Measurements from ENCODE around the gene INPP5K.
A peak's percentile ranks its signal among the peaks of the same experiment; 100 is the strongest.

INPP5K gene

DNA sequence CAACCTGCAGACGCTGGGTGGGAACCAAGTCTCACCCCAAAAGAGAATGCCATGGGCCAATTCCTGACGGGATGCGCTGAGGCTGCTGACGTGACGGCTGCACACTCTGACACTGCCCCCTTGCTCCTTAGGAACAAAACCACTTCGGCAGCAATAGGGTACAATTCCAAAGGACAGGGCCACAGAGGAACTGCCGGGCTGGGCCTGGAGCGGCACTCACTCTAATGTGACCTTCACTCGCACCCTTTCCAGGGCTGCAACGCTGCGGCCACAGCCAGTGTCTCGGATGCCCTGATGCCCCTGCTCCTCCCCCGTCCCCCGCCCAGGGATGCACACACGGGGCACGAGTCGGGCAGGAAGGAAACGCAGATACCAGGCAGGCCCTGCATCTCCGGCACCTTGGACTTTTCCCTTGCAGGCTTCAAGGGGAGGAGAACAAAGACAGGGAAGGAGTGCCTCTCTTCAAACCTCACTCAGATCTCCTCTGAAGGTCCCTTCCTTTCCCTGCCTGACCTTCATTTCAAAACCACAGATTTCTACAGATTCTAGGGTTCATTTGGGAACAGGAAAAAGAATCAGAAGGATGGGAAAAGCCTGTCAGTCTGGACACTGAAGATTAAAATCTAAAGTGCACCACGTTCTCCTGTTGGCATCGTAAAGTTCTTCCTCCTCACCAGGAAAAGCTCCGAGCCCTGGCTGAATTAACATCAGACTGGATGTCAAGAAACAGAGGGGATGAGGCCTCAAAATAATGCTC lies 43.9 kb upstream of the INPP5K start:
- TF ChIP-seq, protein P1, sequence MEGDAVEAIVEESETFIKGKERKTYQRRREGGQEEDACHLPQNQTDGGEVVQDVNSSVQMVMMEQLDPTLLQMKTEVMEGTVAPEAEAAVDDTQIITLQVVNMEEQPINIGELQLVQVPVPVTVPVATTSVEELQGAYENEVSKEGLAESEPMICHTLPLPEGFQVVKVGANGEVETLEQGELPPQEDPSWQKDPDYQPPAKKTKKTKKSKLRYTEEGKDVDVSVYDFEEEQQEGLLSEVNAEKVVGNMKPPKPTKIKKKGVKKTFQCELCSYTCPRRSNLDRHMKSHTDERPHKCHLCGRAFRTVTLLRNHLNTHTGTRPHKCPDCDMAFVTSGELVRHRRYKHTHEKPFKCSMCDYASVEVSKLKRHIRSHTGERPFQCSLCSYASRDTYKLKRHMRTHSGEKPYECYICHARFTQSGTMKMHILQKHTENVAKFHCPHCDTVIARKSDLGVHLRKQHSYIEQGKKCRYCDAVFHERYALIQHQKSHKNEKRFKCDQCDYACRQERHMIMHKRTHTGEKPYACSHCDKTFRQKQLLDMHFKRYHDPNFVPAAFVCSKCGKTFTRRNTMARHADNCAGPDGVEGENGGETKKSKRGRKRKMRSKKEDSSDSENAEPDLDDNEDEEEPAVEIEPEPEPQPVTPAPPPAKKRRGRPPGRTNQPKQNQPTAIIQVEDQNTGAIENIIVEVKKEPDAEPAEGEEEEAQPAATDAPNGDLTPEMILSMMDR (conservative IDR thresholded peaks at IDR 0.05; ENCODE audit: low read depth, low read length) = no peak
- H3K4me3 ChIP-seq (ENCODE audit: low read depth, low read length) = no peak overlapping the region
- no peak for DNase-seq (ENCODE audit: low read depth)

DNA sequence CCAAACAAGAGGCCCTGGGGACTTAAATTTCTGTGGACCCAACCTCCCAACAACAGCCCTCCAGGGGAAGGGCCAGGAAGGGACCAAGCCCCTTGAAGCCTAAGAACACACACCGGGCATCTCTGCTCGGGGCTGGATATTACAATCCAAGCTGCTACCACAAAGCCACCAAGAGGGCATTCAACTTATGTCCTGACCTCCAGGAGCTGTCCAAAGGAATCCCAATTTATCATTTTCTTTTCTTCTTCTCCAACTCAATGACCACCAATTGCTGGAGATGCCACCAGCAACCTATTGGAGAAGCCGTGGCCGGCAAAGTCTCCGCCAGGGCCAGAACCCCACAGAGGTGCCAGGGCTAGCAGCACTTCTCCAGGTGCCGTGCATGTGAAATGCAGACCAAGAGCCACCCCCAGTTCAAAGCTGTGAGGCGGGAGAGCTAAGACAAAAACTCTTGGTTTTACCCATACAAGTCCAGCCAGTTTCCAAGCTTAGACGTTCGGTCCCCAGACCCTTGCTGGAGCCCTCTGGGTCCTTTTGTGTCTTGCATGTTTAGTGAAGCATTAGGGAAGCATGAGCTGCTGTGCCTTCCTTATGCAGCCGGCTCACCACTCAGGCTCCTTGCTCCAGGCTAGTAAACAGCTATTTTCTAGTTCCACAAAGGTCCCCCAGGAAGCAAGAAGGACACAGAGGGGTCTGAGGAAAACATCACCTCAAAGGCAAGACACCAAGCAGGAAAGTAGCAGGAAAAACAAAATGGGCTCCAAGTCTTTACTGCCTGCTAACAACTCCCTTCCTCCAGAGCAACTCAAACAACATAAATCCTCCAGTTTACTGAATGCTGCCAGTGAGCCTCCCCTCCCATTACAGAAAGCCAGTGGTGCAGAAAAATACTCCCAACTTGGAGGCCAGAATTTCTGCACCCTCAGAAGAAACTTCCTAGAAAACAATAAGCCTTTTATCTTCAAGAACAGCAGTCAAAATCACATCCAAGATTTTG lies 42.9 kb upstream of the INPP5K start:
- TF ChIP-seq, protein P1 (conservative IDR thresholded peaks at IDR 0.05; ENCODE audit: low read depth, low read length) = no peak
- no peak for DNase-seq (ENCODE audit: low read depth)
- no peak overlapping the region for H3K4me3 ChIP-seq (ENCODE audit: low read depth, low read length)

GRCh38 chr17:1558401-1558800 lies 42.0 kb upstream of the INPP5K start:
- no peak for DNase-seq (ENCODE audit: low read depth)
- no peak overlapping the region for H3K4me3 ChIP-seq (ENCODE audit: low read depth, low read length)
- TF ChIP-seq, protein P1 (conservative IDR thresholded peaks at IDR 0.05; ENCODE audit: low read depth, low read length) = no peak

DNA sequence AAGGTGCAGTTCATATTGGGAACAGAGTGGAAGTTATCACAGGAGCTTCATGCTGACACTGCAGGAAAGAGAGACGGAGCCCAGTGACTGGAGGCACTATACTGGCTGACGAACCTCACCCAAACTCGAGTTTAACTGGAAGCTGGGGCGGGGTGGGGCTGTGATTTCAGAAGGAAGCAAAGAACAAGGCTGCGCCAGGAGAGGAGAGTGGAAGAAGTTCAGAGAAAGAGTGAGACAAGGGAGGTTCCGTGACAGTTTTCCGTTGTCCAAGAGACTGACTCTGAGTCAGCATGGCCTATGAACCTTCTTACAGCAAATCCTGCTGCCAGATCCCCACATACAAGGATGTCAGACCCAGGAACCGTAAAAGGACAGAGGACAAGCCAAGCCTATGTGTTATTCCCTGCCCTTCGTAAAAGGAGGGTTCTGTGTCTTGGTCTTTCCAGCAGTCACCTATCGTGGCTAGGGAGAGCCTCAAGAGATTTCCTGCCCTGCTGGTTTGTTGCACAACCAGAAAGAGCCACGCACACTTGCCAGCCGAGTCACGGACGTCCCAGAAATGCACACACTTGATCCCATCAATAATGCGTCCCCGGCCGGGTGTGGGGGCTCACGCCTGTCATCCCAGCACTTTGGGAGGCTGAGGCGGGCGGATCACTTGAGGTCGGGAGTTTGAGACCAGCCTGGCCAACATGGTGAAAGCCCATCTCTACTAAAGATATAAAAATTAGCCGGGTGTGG lies 41.1 kb upstream of the INPP5K start:
- no peak overlapping the region for H3K4me3 ChIP-seq (ENCODE audit: low read depth, low read length)
- peak; percentile 53 for DNase-seq (ENCODE audit: low read depth)
- TF ChIP-seq, protein P1 (conservative IDR thresholded peaks at IDR 0.05; ENCODE audit: low read depth, low read length) = no peak

GRCh38 chr17:1555651-1556471 lies 39.4 kb upstream of the INPP5K start:
- TF ChIP-seq, protein P1 (conservative IDR thresholded peaks at IDR 0.05; ENCODE audit: low read depth, low read length) = no peak
- no peak overlapping the region for H3K4me3 ChIP-seq (ENCODE audit: low read depth, low read length)
- DNase-seq (ENCODE audit: low read depth) = no peak

Measured in choroid plexus epithelial cell (primary cell).